Testis (tissue), 3 donors: ENCODE results near the gene ZNF8. TPM values are rescaled to one million over a fixed set of nuclear protein-coding genes. Genes with fewer than 3 reads are reported as not detected.
"Not testable (repeated sequence)": the region's sequence is repeated elsewhere in the genome, so short reads cannot be mapped to it uniquely, and the experiment has no call there.

Source experiments
- DNase-seq: peaks from one replicate; pipeline ENCODE4 v3.0.0-alpha.2; 2019
- H3K27ac ChIP-seq, 2 donors: fragments of 200-600 bp; sonication (generic); one replicate each; pipeline ENCODE4 v1.5.1; 2019
- H3K27me3 ChIP-seq: fragments of 200-600 bp; sonication (generic); one replicate; pipeline ENCODE4 v1.5.1; 2019
- H3K36me3 ChIP-seq: fragments of 200-600 bp; sonication (generic); one replicate; pipeline ENCODE4 v1.5.1; 2017; ENCODE audit warnings: low read depth; ENCODE audit errors: missing control alignments
- H3K4me1 ChIP-seq: fragments of 200-600 bp; sonication (generic); one replicate; pipeline ENCODE4 v1.5.1; 2019
- H3K4me3 ChIP-seq, 2 donors: fragments of 200-600 bp; sonication (generic); one replicate each; pipeline ENCODE4 v1.5.1; 2017 to 2019
- H3K9me3 ChIP-seq: fragments of 200-600 bp; sonication (generic); one replicate; pipeline ENCODE4 v1.5.1; 2017
- CTCF ChIP-seq, 3 experiments: fragments of 450-650 bp in 2 of 3; fragments of 200-600 bp in 1 of 3; sonication (generic) in 1 of 3; IDR thresholded peaks; one replicate each; pipeline ENCODE4 v1.5.1; 2016 to 2019; ENCODE audit warnings: antibody characterized with exemption in 3 of 3, mild to moderate bottlenecking in 2 of 3, moderate library complexity in 1 of 3
- POLR2A ChIP-seq: fragments of 450-650 bp; IDR thresholded peaks from one replicate; pipeline ENCODE4 v1.6.1; 2017; ENCODE audit warnings: antibody characterized with exemption, mild to moderate bottlenecking, moderate library complexity
- WGBS, 2 donors: methylation state at CpG; one replicate each; pipeline ENCODE4 v1.1.5; 2018; 5-methylcytosine and 5-hydroxymethylcytosine counted together
- intact Hi-C: fragments of 100-400 bp; cut with DNase I; formaldehyde crosslinking; loops from one replicate; pipeline ENCODE4 v1.15.1; 2023; ENCODE audit warnings: low total_unique reads
- polyA plus RNA-seq: library from polyadenylated mRNA; stranded (reverse); fragments of 350-450 nt; fragmentation: Illumina TruSeq; extraction: RNeasy Lipid Tissue Mini Kit (QIAGEN cat#74804); gene quantifications from one replicate; pipeline ENCODE4 v1.2.3, GENCODE V29; 2014; ENCODE audit warnings: low read depth, low replicate concordance; ENCODE audit not compliant: insufficient read depth
- total RNA-seq, 2 donors: library from RNA; depleted of rRNA; stranded (reverse); fragments of >200 nt; gene quantifications; one replicate each; pipeline ENCODE4 v1.2.3, GENCODE V29; 2016

ZNF8 gene
- total and polyA plus RNA-seq, 3 donors from 2014 or later: 2.6 to 10.4 (median 9.6) TPM

GRCh38 chr19:58252102-58252685 lies 26.6 kb upstream of the ZNF8 start:
- no peak for DNase-seq
- TF ChIP-seq POLR2A (no peak), CTCF (IDR thresholded peaks at IDR 0.05) (no peak)
- Histone ChIP-seq H3K36me3 (no peaks in the 10 kb centered on the region), H3K9me3 (no peaks in the 10 kb centered on the region), H3K27me3 (no peaks in the 10 kb centered on the region), H3K27ac (no peak overlapping the region), H3K4me3 (no peak overlapping the region), H3K4me1 (no peaks in the 10 kb centered on the region)
- intact Hi-C loops: no loop called here
- WGBS, 2 donors: 98% methylated on average over 2 of the region's 2 CpGs

- WGBS, 2 donors: 83 to 93% methylated on average over 1 to 4 of the region's 4 CpGs
- H3K27ac ChIP-seq, H3K27me3 ChIP-seq, H3K9me3 ChIP-seq, H3K36me3 ChIP-seq, DNase-seq, H3K4me1 ChIP-seq, intact Hi-C loops, H3K4me3 ChIP-seq: not testable (repeated sequence)
These were observed 20.5 kb upstream of the ZNF8 start for GRCh38 chr19:58258259-58258658.

- 88 to 94% methylated on average over 3 of the region's 3 CpGs for WGBS, 2 donors
- no peaks in the 10 kb centered on the region for H3K36me3 ChIP-seq
These were observed 17.2 kb upstream of the ZNF8 start for GRCh38 chr19:58261600-58261967.

GRCh38 chr19:58261968-58262921 lies 16.5 kb upstream of the ZNF8 start:
- H3K9me3 ChIP-seq: peaks cover 9% of the 10 kb centered on the region
- intact Hi-C loops: no loop called here

More at GRCh38 chr19:58261600-58261967, 17.2 kb upstream of the ZNF8 start:
- peaks cover 9% of the 10 kb centered on the region for H3K9me3 ChIP-seq
- intact Hi-C loops: no loop called here
- TF ChIP-seq POLR2A (no peak), CTCF (IDR thresholded peaks at IDR 0.05) (no peak)
- DNase-seq: no peak
- no peak overlapping the region for H3K4me3 ChIP-seq
- no peak overlapping the region for H3K27ac ChIP-seq
- no peaks in the 10 kb centered on the region for H3K4me1 ChIP-seq
- no peaks in the 10 kb centered on the region for H3K27me3 ChIP-seq

GRCh38 chr19:58262922-58263296 lies 15.8 kb upstream of the ZNF8 start:
- no peak overlapping the region for H3K27ac ChIP-seq
- H3K4me3 ChIP-seq: no peak overlapping the region
- H3K36me3 ChIP-seq: no peaks in the 10 kb centered on the region
- no peak for TF ChIP-seq POLR2A
- TF ChIP-seq CTCF (IDR thresholded peaks at IDR 0.05): no peak
- intact Hi-C loops: no loop called here
- WGBS, 2 donors: 98 to 99% methylated on average over 7 of the region's 7 CpGs
- H3K27me3 ChIP-seq: no peaks in the 10 kb centered on the region
- H3K4me1 ChIP-seq: no peaks in the 10 kb centered on the region
- DNase-seq: no peak
- H3K9me3 ChIP-seq: peaks cover 9% of the 10 kb centered on the region

More at GRCh38 chr19:58261968-58262921, 16.5 kb upstream of the ZNF8 start:
- no peak for DNase-seq
- no peak for TF ChIP-seq POLR2A
- Histone ChIP-seq H3K27ac (no peak overlapping the region), H3K36me3 (no peaks in the 10 kb centered on the region), H3K4me3 (no peak overlapping the region), H3K27me3 (no peaks in the 10 kb centered on the region), H3K4me1 (no peaks in the 10 kb centered on the region)
- 96 to 97% methylated on average over 19 of the region's 19 CpGs for WGBS, 2 donors
